ENCODE data around the gene CUTA.

The CUTA gene

GRCh38 chr6:33454009-33454946 is 36.4 kb upstream of the CUTA start, which contains the start of gene ZBTB9 (continued):
- TF ChIP-seq ZNF148 (tag by site-specific recombination; IDR thresholded peaks at IDR 0.05; ENCODE audit: borderline replicate concordance) (no peak), MYNN (tag by site-specific recombination; IDR thresholded peaks at IDR 0.05; ENCODE audit: borderline replicate concordance) (no peak), KLF9 (tag by site-specific recombination; IDR thresholded peaks at IDR 0.05; ENCODE audit: low read depth) (peak; percentile 96), ZNF416 (tag by site-specific recombination; IDR thresholded peaks at IDR 0.05) (no peak), ZNF280D (tag by site-specific recombination; IDR thresholded peaks at IDR 0.05) (no peak), ZNF776 (tag by site-specific recombination; IDR thresholded peaks at IDR 0.05; ENCODE audit: borderline replicate concordance) (no peak), ZIC2 (tag by site-specific recombination; IDR thresholded peaks at IDR 0.05) (peak; percentile 79), ZNF621 (tag by site-specific recombination; IDR thresholded peaks at IDR 0.05) (no peak), ZBTB8A (tag by site-specific recombination; IDR thresholded peaks at IDR 0.05) (peak; percentile 88), ZBTB11 (tag by site-specific recombination; conservative IDR thresholded peaks at IDR 0.05; ENCODE audit: low read depth) (peak; percentile 88), ZNF610 (tag by site-specific recombination; IDR thresholded peaks at IDR 0.05; ENCODE audit: borderline replicate concordance) (peak; percentile 56), ZFHX2 (tag by site-specific recombination; conservative IDR thresholded peaks at IDR 0.05) (peak; percentile 79), ZEB2 (tag by site-specific recombination; IDR thresholded peaks at IDR 0.05) (peak; percentile 85), ZNF664 (tag by site-specific recombination; IDR thresholded peaks at IDR 0.05) (no peak), YY1 (tag by site-specific recombination; IDR thresholded peaks at IDR 0.05) (no peak), TRIM28 (IDR thresholded peaks at IDR 0.05; ENCODE audit: borderline replicate concordance, low read length) (peak; percentile 22; the same call in 1 of the 2 replicates), ZFP69B (tag by site-specific recombination; IDR thresholded peaks at IDR 0.05) (peak; percentile 26; the same call in 1 of the 2 replicates), SCRT1 (tag by site-specific recombination; IDR thresholded peaks at IDR 0.05; ENCODE audit: borderline replicate concordance) (no peak), IKZF3 (tag by site-specific recombination; IDR thresholded peaks at IDR 0.05) (no peak), ZNF837 (tag by site-specific recombination; IDR thresholded peaks at IDR 0.05) (no peak), ZNF660 (tag by site-specific recombination; IDR thresholded peaks at IDR 0.05) (peak; percentile 14), ZNF639 (tag by site-specific recombination; IDR thresholded peaks at IDR 0.05) (peak; percentile 56)
- TF ChIP-seq, protein P1, sequence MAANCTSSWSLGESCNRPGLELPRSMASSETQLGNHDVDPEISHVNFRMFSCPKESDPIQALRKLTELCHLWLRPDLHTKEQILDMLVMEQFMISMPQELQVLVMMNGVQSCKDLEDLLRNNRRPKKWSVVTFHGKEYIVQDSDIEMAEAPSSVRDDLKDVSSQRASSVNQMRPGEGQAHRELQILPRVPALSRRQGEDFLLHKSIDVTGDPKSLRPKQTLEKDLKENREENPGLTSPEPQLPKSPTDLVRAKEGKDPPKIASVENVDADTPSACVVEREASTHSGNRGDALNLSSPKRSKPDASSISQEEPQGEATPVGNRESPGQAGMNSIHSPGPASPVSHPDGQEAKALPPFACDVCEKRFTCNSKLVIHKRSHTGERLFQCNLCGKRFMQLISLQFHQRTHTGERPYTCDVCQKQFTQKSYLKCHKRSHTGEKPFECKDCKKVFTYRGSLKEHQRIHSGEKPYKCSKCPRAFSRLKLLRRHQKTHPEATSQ (tag by site-specific recombination; IDR thresholded peaks at IDR 0.05) = peak; percentile 61; the same call in 1 of the 2 replicates
- TF ChIP-seq, protein P2, sequence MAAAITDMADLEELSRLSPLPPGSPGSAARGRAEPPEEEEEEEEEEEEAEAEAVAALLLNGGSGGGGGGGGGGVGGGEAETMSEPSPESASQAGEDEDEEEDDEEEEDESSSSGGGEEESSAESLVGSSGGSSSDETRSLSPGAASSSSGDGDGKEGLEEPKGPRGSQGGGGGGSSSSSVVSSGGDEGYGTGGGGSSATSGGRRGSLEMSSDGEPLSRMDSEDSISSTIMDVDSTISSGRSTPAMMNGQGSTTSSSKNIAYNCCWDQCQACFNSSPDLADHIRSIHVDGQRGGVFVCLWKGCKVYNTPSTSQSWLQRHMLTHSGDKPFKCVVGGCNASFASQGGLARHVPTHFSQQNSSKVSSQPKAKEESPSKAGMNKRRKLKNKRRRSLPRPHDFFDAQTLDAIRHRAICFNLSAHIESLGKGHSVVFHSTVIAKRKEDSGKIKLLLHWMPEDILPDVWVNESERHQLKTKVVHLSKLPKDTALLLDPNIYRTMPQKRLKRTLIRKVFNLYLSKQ (tag by site-specific recombination; IDR thresholded peaks at IDR 0.05; ENCODE audit: borderline replicate concordance) = no peak

Data from HEK293 (cell line).